Adrenal gland (tissue), 12 donors: Measurements from ENCODE around the gene ITPK1. TPM values are rescaled to one million over a fixed set of nuclear protein-coding genes. Genes with fewer than 3 reads are reported as not detected.

Source experiments
- DNase-seq, 7 donors: peaks; one replicate each; pipeline ENCODE4 v3.0.0-alpha.2; 2019 to 2020
- H3K27ac ChIP-seq, 5 donors: fragments of 200-600 bp; sonication (generic) in 4 of 5; 1 replicate in 3 of 5; 2 replicates in 2 of 5; pipeline versions ENCODE4 v1.5.1 to v1.8.0; 2016 to 2020; ENCODE audit warnings: mild to moderate bottlenecking in 1 of 5
- H3K27me3 ChIP-seq: fragments of 200-600 bp; 2 replicates; pipeline ENCODE4 v1.8.0; 2021
- H3K36me3 ChIP-seq, 2 donors: fragments of 200-600 bp; replicated peaks in 1 of 2; 1 replicate in 1 of 2; 2 replicates in 1 of 2; pipeline versions ENCODE4 v1.5.1 to v1.8.0; 2018 to 2022
- H3K4me1 ChIP-seq, 2 donors: fragments of 200-600 bp; replicated peaks in 1 of 2; 1 replicate in 1 of 2; 2 replicates in 1 of 2; pipeline versions ENCODE4 v1.5.1 to v1.8.0; 2018 to 2021
- H3K4me3 ChIP-seq, 4 donors: fragments of 200-600 bp; sonication (generic) in 3 of 4; one replicate each; pipeline ENCODE4 v1.5.1; 2016 to 2018
- H3K9me3 ChIP-seq, 3 donors: fragments of 200-600 bp; sonication (generic) in 1 of 3; replicated peaks in 1 of 3; 1 replicate in 2 of 3; 2 replicates in 1 of 3; pipeline versions ENCODE4 v1.5.1 to v1.8.0; 2016 to 2021
- CTCF ChIP-seq, 6 experiments: fragments of 450-650 bp in 4 of 6; fragments of 200-600 bp in 2 of 6; sonication (generic) in 1 of 6; IDR thresholded peaks; 1 replicate in 5 of 6; 2 replicates in 1 of 6; pipeline versions ENCODE4 v1.5.1 to v1.8.0; 2016 to 2021; ENCODE audit warnings: antibody characterized with exemption in 6 of 6, mild to moderate bottlenecking in 2 of 6, moderate library complexity in 1 of 6
- POLR2A ChIP-seq, 2 donors: fragments of 450-650 bp; IDR thresholded peaks; one replicate each; pipeline ENCODE4 v1.6.1; 2017; ENCODE audit warnings: antibody characterized with exemption in 2 of 2, mild to moderate bottlenecking in 2 of 2, moderate library complexity in 1 of 2
- WGBS, 4 donors: extraction: QIAGEN DNeasy Blood & Tissue Kit in 2 of 4; methylation state at CpG; one replicate each; pipeline versions ENCODE4 v1.1.5 to v1.1.7; 2013 to 2017; 5-methylcytosine and 5-hydroxymethylcytosine counted together
- intact Hi-C, 2 donors: fragments of 100-400 bp; cut with DNase I; formaldehyde crosslinking; loops; one replicate each; pipeline versions ENCODE4 v1.14.1 to v1.15.0; 2022 to 2023
- polyA plus RNA-seq, 3 donors: library from polyadenylated mRNA; stranded (reverse); fragments of 200-250 nt in 2 of 3; fragments of 350-450 nt in 1 of 3; fragmentation: Illumina TruSeq in 1 of 3; extraction: RNeasy Lipid Tissue Mini Kit (QIAGEN cat#74804) in 1 of 3; gene quantifications; one replicate each; pipeline ENCODE4 v1.2.3, GENCODE V29; 2013 to 2014
- total RNA-seq, 9 donors: library from RNA; depleted of rRNA in 4 of 9; stranded (reverse); fragments of >200 nt in 4 of 9; fragments of 120-200 nt in 1 of 9; fragmentation: NEBNext Ultra II Directional in 1 of 9; extraction: Animal tissue kit (Norgen Biotek cat#: 25700) in 1 of 9; gene quantifications; one replicate each; pipeline versions ENCODE4 v1.1.0 to v1.2.4, GENCODE V29; 2013 to 2023
- donor health status: healthy with polysubstance abuse.
- donor health status: Bipolar disorder and iron deficiency.
- donor health status: DM: yes; HTN: yes; CAD: no.
- donor health status: DM: no; HTN: no; CAD: no.
- donor health status: DM: no; HTN: no; CAD: no.
- donor health status: DM: yes; HTN: yes; CAD: no.

ITPK1 gene
- total and polyA plus RNA-seq, 12 donors, result 28.1 to 182 (median 49.2) TPM

GRCh38 chr14:92906823-92907222 is 208.9 kb downstream of the ITPK1 start:
- peaks cover 9% of the 10 kb centered on the region for H3K27me3 ChIP-seq
- DNase-seq, result peak in 1 of 7 donors; percentile 84
- WGBS, 4 donors, result 35 to 52% (median 40%) methylated on average over 4 to 6 of the region's 6 CpGs
- H3K4me3 ChIP-seq, result no peak overlapping the region
- no peak for TF ChIP-seq CTCF (IDR thresholded peaks at IDR 0.05)
- no peak for TF ChIP-seq POLR2A (IDR thresholded peaks at IDR 0.05)
- no peaks in the 10 kb centered on the region for H3K9me3 ChIP-seq
- no peak overlapping the region for H3K27ac ChIP-seq
- H3K4me1 ChIP-seq, result no peaks in the 10 kb centered on the region
- intact Hi-C loops, result no loop called here
- H3K36me3 ChIP-seq, result no peaks in the 10 kb centered on the region

- no peak overlapping the region for H3K4me3 ChIP-seq
- intact Hi-C loops, result no loop called here
- no peaks in the 10 kb centered on the region for H3K36me3 ChIP-seq
- H3K27ac ChIP-seq, result no peak overlapping the region
- TF ChIP-seq CTCF (IDR thresholded peaks at IDR 0.05), result no peak
- no peak for TF ChIP-seq POLR2A (IDR thresholded peaks at IDR 0.05)
- no peaks in the 10 kb centered on the region for H3K4me1 ChIP-seq
- WGBS, 4 donors, result 73 to 81% (median 75%) methylated on average over 5 to 6 of the region's 6 CpGs; no CpG with 5 or more reads in 1 of the 4 donors
- peaks cover 9% of the 10 kb centered on the region for H3K27me3 ChIP-seq
- DNase-seq, result no peak
- H3K9me3 ChIP-seq, result no peaks in the 10 kb centered on the region
These were observed 209.3 kb downstream of the ITPK1 start for GRCh38 chr14:92906420-92906819.

GRCh38 chr14:92905667-92906066 is 210.1 kb downstream of the ITPK1 start:
- intact Hi-C loops, result no loop called here
- H3K4me3 ChIP-seq, result no peak overlapping the region
- WGBS, 4 donors, result 79 to 80% (median 79%) methylated on average over 8 of the region's 8 CpGs
- no peaks in the 10 kb centered on the region for H3K36me3 ChIP-seq
- no peaks in the 10 kb centered on the region for H3K9me3 ChIP-seq
- H3K27ac ChIP-seq, result no peak overlapping the region
- TF ChIP-seq CTCF (IDR thresholded peaks at IDR 0.05) (no peak), POLR2A (IDR thresholded peaks at IDR 0.05) (no peak)
- DNase-seq, result no peak
- no peaks in the 10 kb centered on the region for H3K4me1 ChIP-seq
- peaks cover 9% of the 10 kb centered on the region for H3K27me3 ChIP-seq

- TF ChIP-seq CTCF (IDR thresholded peaks at IDR 0.05) (no peak), POLR2A (IDR thresholded peaks at IDR 0.05) (no peak)
- DNase-seq, result no peak
These were observed 212.4 kb downstream of the ITPK1 start for GRCh38 chr14:92903359-92903758.

More at GRCh38 chr14:92903359-92903758, 212.4 kb downstream of the ITPK1 start:
- Histone ChIP-seq H3K27me3 (peaks cover 9% of the 10 kb centered on the region), H3K4me3 (no peak overlapping the region), H3K27ac (no peak overlapping the region), H3K9me3 (no peaks in the 10 kb centered on the region), H3K4me1 (no peaks in the 10 kb centered on the region), H3K36me3 (no peaks in the 10 kb centered on the region)
- intact Hi-C loops, result no loop called here
- 52 to 62% (median 59%) methylated on average over 5 to 6 of the region's 6 CpGs for WGBS, 4 donors
